Loucy (cell line): ENCODE results near the gene CD36.

Source experiments
- H2AFZ ChIP-seq: fragments of 200-600 bp; sonication (generic); 2 replicates; pipeline ENCODE4 v1.6.0; 2016; ENCODE audit warnings: antibody characterized with exemption, mild to moderate bottlenecking, low read length, moderate library complexity
- H3F3A ChIP-seq: fragments of 200-600 bp; 2 replicates; pipeline ENCODE4 v1.6.0; 2016; ENCODE audit warnings: antibody characterized with exemption, low read depth, mild to moderate bottlenecking
- H3K27me3 ChIP-seq: fragments of 200-600 bp; sonication (generic); 2 replicates; pipeline ENCODE4 v1.6.1; 2014; ENCODE audit warnings: low read length, mild to moderate bottlenecking; ENCODE audit not compliant: insufficient read depth, poor library complexity, severe bottlenecking
- H3K36me3 ChIP-seq: fragments of 200-600 bp; sonication (generic); 2 replicates; pipeline ENCODE4 v1.6.1; 2016; ENCODE audit warnings: low read length; ENCODE audit not compliant: insufficient read depth
- H3K4me1 ChIP-seq: fragments of 200-600 bp; sonication (generic); 2 replicates; pipeline ENCODE4 v1.5.1; 2014; ENCODE audit warnings: low read length, mild to moderate bottlenecking; ENCODE audit not compliant: insufficient read depth, poor library complexity, severe bottlenecking
- H3K4me2 ChIP-seq: fragments of 200-600 bp; sonication (generic); 2 replicates; pipeline ENCODE4 v1.6.0; 2014; ENCODE audit warnings: antibody characterized with exemption, low read length, low read depth, mild to moderate bottlenecking; ENCODE audit not compliant: poor library complexity, severe bottlenecking
- H3K4me3 ChIP-seq: fragments of 200-600 bp; sonication (generic); 2 replicates; pipeline ENCODE4 v1.5.1; 2014; ENCODE audit warnings: low read length, mild to moderate bottlenecking, mixed read lengths; ENCODE audit not compliant: poor library complexity, severe bottlenecking
- H3K79me2 ChIP-seq: fragments of 200-600 bp; sonication (generic); 2 replicates; pipeline ENCODE4 v1.6.1; 2014; ENCODE audit warnings: low read length; ENCODE audit not compliant: insufficient read depth
- H3K9ac ChIP-seq: fragments of 200-600 bp; sonication (generic); 2 replicates; pipeline ENCODE4 v1.6.0; 2014; ENCODE audit warnings: mild to moderate bottlenecking, low read depth, low read length, moderate library complexity; ENCODE audit not compliant: poor library complexity, severe bottlenecking
- H3K9me2 ChIP-seq: fragments of 200-600 bp; sonication (generic); replicated peaks from 2 replicates; pipeline ENCODE4 v1.6.1; 2016; ENCODE audit warnings: low read depth, low read length, mixed read lengths
- H3K9me3 ChIP-seq: fragments of 200-600 bp; sonication (generic); 2 replicates; pipeline ENCODE4 v1.6.1; 2014; ENCODE audit warnings: mild to moderate bottlenecking, antibody characterized with exemption, low read length, low read depth; ENCODE audit not compliant: insufficient read depth
- H4K20me1 ChIP-seq: fragments of 200-600 bp; sonication (generic); 2 replicates; pipeline ENCODE4 v1.6.0; 2014; ENCODE audit warnings: antibody characterized with exemption, low read length, mild to moderate bottlenecking; ENCODE audit not compliant: insufficient read depth, poor library complexity, severe bottlenecking
- EZH2phosphoT487 ChIP-seq: fragments of 200-600 bp; IDR thresholded peaks from 2 replicates; pipeline ENCODE4 v1.6.1; 2018; ENCODE audit warnings: antibody characterized with exemption, mild to moderate bottlenecking, moderate library complexity, borderline replicate concordance
- TF ChIP-seq, protein P1 (sequence below): fragments of 200-600 bp; sonication (generic); conservative IDR thresholded peaks from 2 replicates; pipeline ENCODE4 v1.5.1; 2014; ENCODE audit warnings: mild to moderate bottlenecking, antibody characterized with exemption, low read length

CD36 gene

DNA sequence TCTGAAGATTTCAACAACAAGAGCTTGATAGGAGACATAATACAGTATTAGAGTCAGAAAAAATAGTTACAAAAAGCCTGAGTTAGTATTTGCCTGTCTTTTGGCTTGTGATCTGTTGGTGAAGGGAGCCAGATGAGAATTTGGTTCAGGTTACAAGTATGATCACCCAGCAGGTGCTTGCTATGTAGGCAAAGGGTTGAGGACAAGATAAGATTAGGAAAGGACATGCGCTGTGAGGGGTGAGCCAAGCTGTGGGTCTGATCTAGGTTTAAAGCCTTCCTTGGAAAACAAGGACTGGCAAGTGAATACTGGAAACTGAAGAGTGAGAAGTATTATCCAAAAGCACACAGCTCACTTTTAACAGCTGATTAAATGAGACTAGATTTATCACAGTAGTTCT lies 28.7 kb upstream of the CD36 start:
- TF ChIP-seq, protein P1, sequence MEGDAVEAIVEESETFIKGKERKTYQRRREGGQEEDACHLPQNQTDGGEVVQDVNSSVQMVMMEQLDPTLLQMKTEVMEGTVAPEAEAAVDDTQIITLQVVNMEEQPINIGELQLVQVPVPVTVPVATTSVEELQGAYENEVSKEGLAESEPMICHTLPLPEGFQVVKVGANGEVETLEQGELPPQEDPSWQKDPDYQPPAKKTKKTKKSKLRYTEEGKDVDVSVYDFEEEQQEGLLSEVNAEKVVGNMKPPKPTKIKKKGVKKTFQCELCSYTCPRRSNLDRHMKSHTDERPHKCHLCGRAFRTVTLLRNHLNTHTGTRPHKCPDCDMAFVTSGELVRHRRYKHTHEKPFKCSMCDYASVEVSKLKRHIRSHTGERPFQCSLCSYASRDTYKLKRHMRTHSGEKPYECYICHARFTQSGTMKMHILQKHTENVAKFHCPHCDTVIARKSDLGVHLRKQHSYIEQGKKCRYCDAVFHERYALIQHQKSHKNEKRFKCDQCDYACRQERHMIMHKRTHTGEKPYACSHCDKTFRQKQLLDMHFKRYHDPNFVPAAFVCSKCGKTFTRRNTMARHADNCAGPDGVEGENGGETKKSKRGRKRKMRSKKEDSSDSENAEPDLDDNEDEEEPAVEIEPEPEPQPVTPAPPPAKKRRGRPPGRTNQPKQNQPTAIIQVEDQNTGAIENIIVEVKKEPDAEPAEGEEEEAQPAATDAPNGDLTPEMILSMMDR = no peak
- no peak for TF ChIP-seq EZH2phosphoT487

GRCh38 chr7:80611353-80611752 lies 27.1 kb upstream of the CD36 start:
- no peak overlapping the region for H3K9ac ChIP-seq
- H3K36me3 ChIP-seq = no peaks in the 10 kb centered on the region
- H3K27me3 ChIP-seq = no peaks in the 10 kb centered on the region
- TF ChIP-seq EZH2phosphoT487 = no peak
- TF ChIP-seq, protein P1 = no peak
- no peak overlapping the region for H2AFZ ChIP-seq
- no peaks in the 10 kb centered on the region for H3K79me2 ChIP-seq
- no peaks in the 10 kb centered on the region for H3K4me1 ChIP-seq
- H3K9me2 ChIP-seq = no peaks in the 10 kb centered on the region
- no peak overlapping the region for H3K4me2 ChIP-seq
- H3K9me3 ChIP-seq = no peaks in the 10 kb centered on the region
- H3K4me3 ChIP-seq = no peak overlapping the region
- H3F3A ChIP-seq = no peaks in the 10 kb centered on the region
- H4K20me1 ChIP-seq = no peaks in the 10 kb centered on the region

More for the DNA sequence above, 28.7 kb upstream of the CD36 start:
- no peaks in the 10 kb centered on the region for H3K9me2 ChIP-seq
- H3K4me1 ChIP-seq = no peaks in the 10 kb centered on the region
- H3K27me3 ChIP-seq = no peaks in the 10 kb centered on the region
- no peak overlapping the region for H3K4me3 ChIP-seq
- no peaks in the 10 kb centered on the region for H4K20me1 ChIP-seq
- no peak overlapping the region for H3K9ac ChIP-seq
- no peak overlapping the region for H2AFZ ChIP-seq
- H3K79me2 ChIP-seq = no peaks in the 10 kb centered on the region
- no peaks in the 10 kb centered on the region for H3F3A ChIP-seq
- no peaks in the 10 kb centered on the region for H3K36me3 ChIP-seq
- H3K9me3 ChIP-seq = no peaks in the 10 kb centered on the region
- H3K4me2 ChIP-seq = no peak overlapping the region

- Histone ChIP-seq H3K9ac (no peak overlapping the region), H3K79me2 (no peaks in the 10 kb centered on the region), H3K4me1 (no peaks in the 10 kb centered on the region), H3K36me3 (no peaks in the 10 kb centered on the region), H2AFZ (no peak overlapping the region), H3K9me2 (no peaks in the 10 kb centered on the region), H4K20me1 (no peaks in the 10 kb centered on the region), H3K4me2 (no peak overlapping the region), H3K4me3 (no peak overlapping the region), H3K9me3 (no peaks in the 10 kb centered on the region), H3F3A (no peaks in the 10 kb centered on the region), H3K27me3 (no peaks in the 10 kb centered on the region)
- no peak for TF ChIP-seq EZH2phosphoT487
- TF ChIP-seq, protein P1 = no peak
Observed at GRCh38 chr7:80611779-80612178, 26.7 kb upstream of the CD36 start.
